Stimulated activated CD8-positive, alpha-beta memory T cell treated with anti-CD3 and anti-CD28 coated beads, Interleukin-15, amount 100 ng/mL, for 48 hours (primary cell): ENCODE results near the gene SNAPIN.
"Not testable (repeated sequence)": the region's sequence is repeated elsewhere in the genome, so short reads cannot be mapped to it uniquely, and the experiment has no call there.

Source experiments
- DNase-seq, 2 donors: peaks; one replicate each; pipeline ENCODE4 v3.0.0-alpha.2; 2020; ENCODE audit warnings: low read depth in 2 of 2

SNAPIN gene

DNA sequence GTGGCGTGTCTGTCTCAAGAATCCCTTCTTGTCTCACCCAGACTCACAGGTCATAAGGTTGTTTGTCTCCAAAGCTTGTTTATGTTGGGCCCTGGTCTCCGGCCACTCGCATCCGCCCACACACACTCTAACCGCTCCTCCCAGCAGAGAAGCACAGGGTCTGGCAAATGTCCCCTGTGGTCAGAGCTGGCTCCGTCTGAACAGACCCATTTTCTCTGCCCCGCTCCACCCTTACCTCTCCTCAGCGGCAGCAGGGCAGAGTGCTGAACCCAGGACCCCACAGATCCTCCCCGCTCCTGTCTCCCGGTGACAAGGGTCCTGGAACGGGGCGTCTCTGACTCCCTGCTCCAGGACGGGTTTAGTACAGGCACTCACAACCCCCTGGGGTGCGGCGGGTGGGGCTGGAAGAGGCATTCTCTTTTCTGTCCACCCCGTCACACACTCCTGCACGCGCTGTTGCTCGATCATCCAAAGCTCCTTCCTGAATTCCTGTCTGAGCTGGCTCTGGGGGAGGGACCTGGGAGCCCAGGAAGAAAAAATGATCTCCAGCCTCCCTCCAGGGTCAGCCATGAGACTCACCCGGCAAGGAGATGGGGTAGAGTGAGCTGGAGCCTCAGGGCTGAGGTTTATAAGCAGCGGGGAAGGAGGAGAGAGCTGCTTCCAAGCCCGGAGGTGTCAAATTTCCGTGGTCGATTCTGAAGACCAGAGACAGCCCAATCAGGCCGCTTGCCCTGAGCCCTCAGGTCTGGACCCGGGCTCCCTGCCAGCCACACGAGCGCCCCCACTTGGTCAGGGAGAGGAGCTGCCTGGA is 31.4 kb upstream of the SNAPIN start, which contains the start of gene S100A13:
Gene S100A13, minus strand, starts transcription at position 602 of the 811 bp plus-strand sequence. CDS start 1,033 bp downstream, outside the sequence.
- no peak for DNase-seq

DNA sequence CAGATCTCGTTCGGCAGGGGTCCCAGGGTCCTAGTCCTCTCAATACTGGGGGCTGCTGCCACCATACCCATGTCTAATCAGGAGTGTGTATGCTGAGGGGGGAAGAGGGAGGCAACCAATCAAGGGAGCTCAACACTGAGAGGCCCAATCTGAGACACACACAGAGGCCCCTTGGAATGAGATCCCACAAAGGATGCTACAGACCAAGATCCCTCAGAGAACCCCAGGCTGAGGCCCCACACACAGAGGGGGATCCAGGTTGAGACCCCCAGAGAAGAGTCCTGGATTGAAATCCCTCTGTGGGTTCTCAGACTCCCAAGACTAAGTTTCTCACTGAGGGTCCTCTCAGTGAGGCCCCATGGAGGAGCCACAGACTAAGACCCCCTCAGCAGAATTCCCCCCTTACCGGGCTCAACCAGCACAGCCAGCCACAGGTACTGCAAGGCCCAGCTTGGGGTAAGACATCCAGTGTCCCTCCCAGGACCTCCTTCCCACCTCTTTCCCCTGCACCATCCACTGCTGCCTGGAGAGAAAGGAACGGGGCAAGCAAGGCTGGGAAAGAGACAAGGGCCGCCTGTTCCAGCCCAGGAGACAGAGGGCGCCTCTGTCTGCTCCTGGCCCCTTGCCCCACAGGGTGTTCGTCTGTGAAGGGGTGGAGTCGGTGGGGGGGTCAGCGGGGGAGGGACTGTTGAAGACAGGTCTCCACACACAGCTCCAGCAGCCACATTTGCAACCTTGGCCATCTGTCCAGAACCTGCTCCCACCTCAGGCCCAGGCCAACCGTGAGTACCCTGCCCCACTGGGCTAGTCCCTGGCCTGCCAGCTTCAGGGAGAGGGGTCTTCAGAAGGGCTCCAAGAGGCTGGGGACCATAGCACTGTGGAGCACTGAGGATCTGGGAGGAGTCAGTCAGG is 30.5 kb upstream of the SNAPIN start, which contains the start of gene S100A1:
Gene S100A1, plus strand, starts transcription at position 720 of the 912 bp plus-strand sequence. CDS start 2,088 bp downstream, outside the sequence.
- no peak for DNase-seq

DNA sequence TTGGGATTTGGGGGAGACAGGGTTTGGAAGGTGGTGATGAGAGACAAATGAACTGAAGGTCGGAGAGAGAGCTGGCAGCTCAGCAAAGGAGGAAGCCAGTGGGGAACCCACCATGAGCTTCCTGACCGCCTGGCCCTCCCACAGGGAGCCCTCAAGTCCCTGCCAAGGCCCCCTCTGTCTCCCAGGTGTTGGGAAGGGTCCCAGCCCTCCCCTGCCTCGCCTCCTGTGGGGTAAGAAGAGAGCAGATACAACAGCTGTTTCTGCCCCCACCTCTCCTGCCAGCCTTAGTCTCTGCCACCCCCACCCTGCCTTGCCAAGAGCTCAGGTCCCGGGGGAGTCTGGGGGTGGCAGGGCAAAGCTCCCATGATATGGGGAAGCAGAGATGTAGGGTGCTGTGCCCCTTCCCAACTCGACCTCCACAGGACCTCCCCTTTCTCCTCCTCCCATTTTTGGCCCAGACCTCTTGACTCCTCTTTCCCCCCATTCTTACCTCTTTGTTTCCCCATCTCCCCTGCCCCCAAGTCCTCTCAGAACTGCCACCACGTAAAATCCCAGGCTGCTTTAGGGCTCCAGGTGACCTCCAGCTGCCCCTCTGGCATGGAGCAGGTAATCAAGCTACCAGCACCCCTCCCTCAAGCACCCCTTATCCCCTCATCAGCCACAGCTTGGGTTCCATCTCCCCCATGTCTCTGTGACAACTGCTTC is 29.7 kb upstream of the SNAPIN start:
- no peak for DNase-seq

DNA sequence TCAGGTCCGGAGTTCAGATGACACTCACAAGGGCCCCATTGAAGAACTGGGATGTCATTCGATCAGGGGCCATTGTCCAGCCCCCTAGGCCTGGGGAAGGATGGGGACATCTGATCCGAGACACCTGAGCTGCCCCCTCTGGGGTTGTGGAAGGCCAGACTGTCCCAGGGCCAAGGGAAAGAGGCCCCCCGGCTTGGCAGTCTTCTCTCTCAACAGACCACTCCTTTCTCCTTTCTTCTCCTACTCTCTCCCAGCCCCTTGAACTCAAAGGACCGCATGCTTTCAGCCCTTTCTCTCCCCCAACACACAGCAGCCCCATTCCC is 29.2 kb upstream of the SNAPIN start:
- no peak for DNase-seq

DNA sequence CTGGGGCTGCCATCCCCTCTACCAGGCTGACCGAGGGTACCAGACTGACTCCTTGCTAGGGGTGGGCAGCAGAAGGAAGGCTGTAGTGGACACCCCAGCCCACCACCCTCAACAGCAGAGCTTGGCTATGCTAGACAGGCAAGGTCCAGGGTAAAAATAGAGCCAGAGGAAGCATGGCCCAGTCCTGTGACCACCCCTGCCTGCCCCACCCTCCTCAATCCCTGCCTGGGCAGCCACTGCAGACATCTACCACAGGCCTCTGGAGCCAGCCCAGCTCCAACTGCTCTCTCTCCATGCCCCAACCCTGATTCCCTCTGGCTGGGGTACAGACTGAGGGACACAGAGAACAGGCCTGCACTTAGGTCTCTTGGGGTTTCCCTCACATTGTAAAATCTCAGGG is 28.5 kb upstream of the SNAPIN start:
- no peak for DNase-seq

DNA sequence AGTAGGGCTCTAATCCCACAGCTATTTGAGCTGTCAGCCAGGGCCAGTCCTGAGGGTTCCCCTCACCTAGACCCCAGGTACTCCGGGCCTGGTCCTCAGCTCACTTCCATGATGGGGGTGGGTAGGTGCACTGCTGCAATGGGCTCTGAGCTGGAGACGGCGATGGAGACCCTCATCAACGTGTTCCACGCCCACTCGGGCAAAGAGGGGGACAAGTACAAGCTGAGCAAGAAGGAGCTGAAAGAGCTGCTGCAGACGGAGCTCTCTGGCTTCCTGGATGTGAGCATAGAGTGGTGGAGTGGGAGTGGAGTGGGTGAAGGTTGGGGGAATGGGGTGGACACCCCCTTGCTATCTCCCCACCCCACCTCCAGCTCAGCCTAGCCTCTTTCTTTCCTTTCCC is 28.1 kb upstream of the SNAPIN start:
- no peak for DNase-seq

DNA sequence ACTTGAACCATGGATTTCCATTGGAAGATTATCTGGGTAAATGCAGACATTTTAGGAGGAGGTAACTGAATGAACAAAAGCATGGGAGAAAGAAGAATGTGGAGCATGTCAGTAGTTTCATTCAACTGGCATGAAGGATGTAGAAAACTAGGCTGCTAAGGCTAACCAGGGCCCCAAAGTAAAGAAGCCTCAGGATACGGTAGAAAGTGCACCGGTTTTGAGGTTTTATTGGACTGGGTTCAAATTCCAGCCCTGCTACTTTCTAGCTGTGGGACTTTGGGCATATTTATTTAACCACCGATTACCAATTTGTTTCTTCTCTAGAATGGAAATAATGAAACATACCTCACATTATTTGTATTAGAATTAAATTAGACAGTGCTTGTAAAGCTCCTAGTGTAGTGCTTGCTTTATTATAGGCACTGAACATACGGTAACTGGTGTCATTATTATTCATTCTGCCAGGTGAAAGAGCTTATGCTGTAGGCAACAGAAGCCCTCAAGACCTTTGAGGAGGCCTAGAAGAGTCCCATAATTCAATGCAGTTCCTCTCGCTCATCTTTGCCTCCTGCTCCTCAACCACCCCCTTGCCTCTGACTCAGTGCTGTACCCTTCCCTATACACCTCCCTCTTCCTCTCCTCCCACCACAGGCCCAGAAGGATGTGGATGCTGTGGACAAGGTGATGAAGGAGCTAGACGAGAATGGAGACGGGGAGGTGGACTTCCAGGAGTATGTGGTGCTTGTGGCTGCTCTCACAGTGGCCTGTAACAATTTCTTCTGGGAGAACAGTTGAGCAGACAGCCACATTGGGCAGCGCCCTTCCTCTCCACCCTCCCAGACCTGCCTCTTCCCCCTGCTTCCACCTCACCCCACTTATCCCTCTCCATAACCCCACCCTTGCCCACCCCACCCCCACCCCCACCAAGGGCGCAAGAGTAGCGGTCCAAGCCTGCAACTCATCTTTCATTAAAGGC is 27.2 kb upstream of the SNAPIN start:
- DNase-seq = no peak

DNA sequence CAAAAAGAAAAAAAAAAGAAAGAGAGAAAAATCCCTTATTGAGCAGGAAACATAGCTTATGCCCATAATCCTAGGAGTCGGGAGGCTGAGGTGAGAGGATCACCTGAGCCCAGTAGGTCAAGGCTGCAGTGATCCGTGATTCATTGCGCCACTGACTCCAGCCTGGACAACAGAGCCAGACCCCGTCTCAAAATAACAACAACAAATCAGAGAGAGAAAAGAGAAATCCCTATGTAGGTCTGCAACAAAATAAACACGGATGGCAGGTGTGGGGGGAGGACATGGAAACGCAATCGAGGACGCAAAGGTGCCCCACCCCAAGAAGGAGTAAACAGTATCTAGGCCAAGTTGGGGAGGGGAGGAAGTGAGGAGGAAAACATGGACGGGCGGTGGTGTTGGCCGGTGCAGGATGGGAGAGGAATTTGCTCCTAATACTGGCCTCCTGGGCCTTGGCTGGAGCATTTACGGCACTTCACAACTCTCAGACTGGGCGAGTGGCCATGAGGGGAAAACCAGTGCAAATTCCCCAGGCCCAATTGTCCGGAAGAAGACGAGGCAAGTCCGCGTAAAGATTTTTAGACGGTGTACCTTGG is 25.2 kb upstream of the SNAPIN start:
- DNase-seq = no peak

DNA sequence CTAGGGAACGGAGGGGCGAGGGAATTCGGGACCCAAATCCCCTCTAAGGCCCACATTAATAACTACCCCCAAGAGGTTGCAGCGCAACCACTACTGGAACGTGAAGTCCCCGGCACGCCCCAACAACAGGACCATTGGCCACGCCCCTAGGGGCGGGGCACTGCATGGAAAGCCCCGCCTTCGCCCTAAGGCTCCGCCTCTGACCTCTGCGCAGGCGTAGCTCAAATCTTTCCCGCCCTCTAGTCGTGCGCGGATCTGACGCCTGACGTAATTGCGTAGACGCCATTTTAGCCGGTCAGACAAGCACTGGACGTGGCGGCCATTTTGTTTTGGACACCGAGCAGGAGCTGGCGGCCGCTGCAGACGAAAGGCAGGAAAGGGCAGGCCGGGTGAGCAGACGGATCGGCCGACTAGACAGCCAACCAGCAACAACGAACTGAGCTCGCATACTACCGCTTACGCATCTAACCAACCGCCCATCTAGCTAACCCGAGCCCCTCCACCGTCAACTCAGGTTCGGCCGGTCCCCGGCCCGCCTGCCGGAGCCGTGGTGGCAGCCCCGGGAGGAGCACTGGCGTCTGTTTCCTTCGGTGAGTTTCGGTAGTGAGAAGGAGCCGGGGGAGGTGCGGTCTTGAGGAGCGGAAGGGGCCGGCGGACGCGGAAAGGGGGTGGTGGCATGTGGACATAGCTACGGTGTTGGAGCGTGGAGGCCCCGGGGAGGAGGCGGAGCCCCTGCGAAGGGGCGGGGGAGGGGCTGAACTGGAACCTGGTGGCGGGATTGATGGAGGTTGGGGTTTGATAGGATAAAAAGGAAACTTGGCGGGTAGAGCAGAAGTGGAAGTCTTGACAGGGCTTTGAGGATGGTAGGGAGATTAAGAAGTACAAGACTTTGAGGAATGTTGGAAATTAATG is 24.5 kb upstream of the SNAPIN start, which contains the start of gene CHTOP:
Gene CHTOP, plus strand, starts transcription at position 313 of the 912 bp plus-strand sequence. CDS start 2,523 bp downstream, outside the sequence.
- peak; percentile 91 to 95 for DNase-seq

DNA sequence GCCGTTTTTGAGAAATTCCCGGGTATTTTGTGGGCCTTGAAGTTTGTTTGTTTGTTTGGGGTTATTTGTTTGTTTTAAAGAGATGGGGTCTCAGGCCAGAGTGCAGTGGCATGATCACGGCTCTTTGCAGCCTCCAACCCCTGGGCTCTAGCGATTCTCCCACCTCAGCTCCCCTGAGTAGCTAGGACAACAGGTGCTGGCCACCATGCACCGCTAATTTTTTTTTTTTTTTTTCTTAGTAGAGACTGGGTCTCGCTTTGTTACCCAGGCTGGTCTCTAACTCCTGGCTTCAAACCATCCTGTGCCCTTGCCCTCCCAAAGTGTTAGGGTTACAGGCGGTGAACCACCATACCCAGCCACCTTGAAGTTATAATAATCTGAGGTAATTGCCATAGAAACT is 22.6 kb upstream of the SNAPIN start:
- DNase-seq = no peak

DNA sequence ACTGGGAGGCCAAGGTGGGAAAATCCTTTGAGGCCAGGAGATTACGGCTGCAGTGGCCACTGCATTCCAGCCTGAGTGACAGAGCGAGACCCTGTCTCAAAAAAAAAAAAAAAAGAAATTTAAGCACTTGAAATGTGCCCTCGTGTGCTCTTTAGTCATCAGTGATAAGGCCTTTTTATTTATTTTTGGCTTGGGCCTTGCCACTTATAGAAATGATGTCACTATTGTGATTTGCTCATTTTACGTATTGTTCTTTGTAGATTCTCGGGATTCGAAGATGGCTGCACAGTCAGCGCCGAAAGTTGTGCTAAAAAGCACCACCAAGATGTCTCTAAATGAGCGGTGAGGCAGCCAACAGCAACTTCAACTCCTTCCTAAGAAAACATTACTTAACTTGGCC is 22.2 kb upstream of the SNAPIN start:
- no peak for DNase-seq

DNA sequence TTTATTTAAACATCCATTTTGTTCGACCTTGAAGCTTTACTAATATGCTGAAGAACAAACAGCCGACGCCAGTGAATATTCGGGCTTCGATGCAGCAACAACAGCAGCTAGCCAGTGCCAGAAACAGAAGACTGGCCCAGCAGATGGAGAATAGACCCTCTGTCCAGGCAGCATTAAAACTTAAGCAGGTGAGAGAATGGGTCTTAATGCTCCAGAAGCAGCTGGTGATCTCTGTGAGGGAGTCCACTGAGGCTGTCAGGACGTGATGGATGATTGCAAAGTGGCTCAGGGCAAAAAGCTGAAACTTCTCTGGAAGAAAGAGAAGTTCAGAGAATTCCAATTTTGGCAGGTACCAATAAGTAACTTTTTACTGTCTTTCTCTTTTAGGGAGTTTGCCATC is 20.2 kb upstream of the SNAPIN start:
- DNase-seq = no peak

DNA sequence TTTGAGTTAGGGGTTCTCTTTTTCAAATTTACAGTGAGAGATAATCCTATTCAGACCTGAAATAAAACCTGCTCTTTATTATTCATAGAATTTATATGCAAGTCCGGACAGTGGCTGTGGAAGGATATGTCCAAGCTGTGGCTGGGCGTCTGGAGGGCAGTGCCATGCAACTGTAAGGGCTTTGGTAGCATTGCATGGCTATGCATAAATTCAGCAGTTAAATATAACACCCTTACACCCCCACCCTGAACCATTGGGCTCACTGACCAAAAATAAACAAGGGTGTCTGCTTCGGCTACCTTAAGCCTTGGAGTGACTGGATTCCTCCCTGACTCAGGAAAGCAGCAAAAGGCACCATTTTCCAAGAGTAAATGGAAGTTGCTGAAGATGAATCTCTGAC is 19.2 kb upstream of the SNAPIN start:
- DNase-seq = no peak

DNA sequence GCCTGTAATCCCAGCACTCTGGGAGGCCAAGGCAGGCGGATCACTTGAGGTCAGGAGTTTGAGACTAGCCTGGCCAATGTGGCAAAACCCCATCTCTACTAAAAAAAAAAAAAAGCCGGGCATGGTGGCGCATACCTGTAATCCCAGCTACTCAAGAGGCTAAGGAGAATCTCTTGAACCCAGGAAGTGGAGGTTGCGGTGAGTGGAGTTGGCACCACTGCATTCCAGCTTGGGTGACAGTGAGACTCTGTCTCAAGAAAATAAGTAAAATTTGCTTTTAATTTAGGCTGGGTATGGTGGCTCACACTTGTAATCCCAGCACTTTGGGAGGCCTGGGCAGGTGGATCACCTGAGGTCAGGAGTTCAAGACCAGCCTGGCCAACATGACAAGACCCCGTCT is 18.3 kb upstream of the SNAPIN start:
- DNase-seq = not testable (repeated sequence)

DNA sequence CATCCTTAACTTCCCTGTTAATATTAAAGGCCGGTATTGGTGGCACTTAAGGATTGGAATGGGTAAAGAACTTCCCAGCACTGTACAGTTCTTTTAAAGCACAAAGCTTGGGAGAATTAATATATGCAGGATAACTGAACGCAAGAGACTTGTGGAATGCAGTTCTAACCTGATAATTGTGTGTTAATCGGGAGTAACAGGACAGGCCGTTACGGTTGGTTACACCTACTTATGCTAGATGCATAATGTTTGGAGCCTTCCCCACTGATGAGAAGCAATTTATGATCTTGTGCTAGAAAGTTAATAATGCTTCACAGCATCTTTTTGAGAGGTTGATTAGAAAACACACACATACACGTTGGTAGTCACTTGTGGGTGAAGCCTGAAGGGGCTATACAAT is 17.6 kb upstream of the SNAPIN start:
- no peak for DNase-seq

DNA sequence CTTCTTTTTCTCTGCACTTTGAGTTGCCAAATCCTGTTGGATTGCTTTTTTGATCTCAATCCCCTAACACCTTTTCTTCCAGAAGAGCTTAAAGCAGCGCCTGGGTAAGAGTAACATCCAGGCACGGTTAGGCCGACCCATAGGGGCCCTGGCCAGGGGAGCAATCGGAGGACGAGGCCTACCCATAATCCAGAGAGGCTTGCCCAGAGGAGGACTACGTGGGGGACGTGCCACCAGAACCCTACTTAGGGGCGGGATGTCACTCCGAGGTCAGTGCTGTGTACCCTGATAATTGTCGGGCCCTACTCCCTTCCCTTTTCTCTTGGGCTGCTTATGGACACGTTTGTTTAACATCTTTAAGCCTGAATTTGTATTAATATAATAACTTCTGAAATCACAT is 16.3 kb upstream of the SNAPIN start:
- no peak for DNase-seq

DNA sequence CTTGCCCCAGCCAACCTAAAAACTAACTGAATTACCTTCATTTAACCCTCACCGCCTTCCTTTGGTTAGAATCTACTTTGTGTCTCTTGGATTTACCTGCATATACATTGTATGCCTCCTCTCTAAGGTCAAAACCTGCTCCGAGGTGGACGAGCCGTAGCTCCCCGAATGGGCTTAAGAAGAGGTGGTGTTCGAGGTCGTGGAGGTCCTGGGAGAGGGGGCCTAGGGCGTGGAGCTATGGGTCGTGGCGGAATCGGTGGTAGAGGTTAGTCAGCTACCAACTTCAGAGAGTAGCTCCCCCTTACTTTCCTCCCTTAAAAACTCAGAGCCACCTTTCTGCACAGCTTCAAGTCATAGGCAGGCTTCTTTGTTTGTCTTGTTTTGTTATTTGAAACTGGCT is 15.4 kb upstream of the SNAPIN start:
- DNase-seq = no peak

DNA sequence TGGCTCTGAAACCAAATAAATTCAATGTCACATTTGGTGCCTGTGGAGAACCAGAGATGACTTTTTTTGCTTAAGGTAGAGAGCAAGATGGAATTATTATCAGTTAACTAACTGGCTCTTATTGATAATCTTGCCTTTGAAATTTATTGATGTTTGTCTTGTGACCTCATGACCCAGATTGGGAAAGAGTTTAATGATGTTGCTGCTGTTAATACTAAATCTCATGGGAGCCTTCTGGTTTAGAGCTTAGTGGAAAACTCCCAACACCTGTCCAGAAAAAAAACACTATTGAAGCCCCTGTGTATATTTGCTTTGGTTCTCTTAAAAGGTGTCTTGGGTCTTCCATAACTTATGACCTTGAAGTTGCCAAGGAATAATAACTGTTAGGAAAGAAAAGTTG is 14.7 kb upstream of the SNAPIN start:
- no peak for DNase-seq

DNA sequence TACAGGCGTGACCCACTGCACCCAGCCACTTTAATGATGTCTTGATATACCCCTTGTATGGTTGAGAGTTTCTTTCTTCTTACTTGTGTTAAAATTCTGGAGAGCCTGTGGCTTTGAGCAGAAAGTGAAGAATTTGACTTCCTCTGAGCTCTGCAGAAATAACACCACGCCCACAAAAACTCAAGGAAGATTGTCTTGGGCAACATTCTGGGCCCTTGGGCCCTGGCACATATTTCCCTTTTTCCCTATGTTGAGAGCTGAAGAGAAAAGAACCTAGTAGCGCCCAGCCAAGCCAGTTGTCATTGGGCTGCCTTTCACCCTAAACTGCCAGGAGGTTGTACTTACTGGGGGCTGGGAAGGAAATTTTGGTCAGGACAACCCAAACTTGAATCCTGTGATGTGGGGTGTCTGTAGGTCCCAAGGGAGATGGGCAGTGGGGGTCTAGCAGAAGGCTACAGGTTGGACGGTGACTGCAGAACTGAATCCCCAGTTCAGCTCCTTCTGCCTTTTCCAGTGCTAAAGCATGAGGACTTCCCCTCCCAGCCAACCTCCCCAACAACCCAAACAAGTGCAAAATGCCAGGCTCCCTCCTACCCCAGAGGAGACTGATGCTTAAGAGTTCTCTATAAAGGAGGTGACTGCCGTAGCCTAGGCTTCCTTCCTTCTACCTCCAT is 11.7 kb upstream of the SNAPIN start:
- DNase-seq = no peak
